ENCODE measurements around the gene HOXA3. TPM values are rescaled to one million over a fixed set of nuclear protein-coding genes. Genes with fewer than 3 reads are reported as not detected.

Gene HOXA3
- polyA plus RNA-seq, 3 donors, result not detected

GRCh38 chr7:27148756-27149641 lies 3.4 kb downstream of the HOXA3 start:
- intact Hi-C loops (cut with micrococcal nuclease), result no loop called here
- peaks cover 47% of the 10 kb centered on the region for H3K4me1 Mint-ChIP-seq
- H3K9me3 Mint-ChIP-seq, result peaks cover 11 to 56% (median 34%) of the 10 kb centered on the region in 7 donors
- peaks cover 12 to 25% of the 10 kb centered on the region in 2 donors for H3K36me3 Mint-ChIP-seq
- WGBS (ENCODE audit: insufficient coverage), result 19% methylated on average over 25 of the region's 30 CpGs
- Histone ChIP-seq H4K20me1 (ENCODE audit: insufficient read depth, low read length) (no peaks in the 10 kb centered on the region), H2AFZ (ENCODE audit: insufficient read depth, low read depth, low read length, poor library complexity, severe bottlenecking) (no peak overlapping the region), H3K79me2 (ENCODE audit: insufficient read depth, low read length) (no peaks in the 10 kb centered on the region), H3K4me2 (replicated peaks; ENCODE audit: extremely low read depth, low read length, poor library complexity, severe bottlenecking) (no peak overlapping the region), H3K9me3 (replicated peaks in 1 of 2; ENCODE audit: control insufficient read depth in 1 of 2, insufficient read depth in 1 of 2, low read length in 2 of 2) (peaks cover 23 to 59% of the 10 kb centered on the region in 2 donors), H3K4me1 (ENCODE audit: control insufficient read depth in 1 of 2, insufficient read depth in 2 of 2, low read length in 2 of 2) (peaks cover 43 to 49% of the 10 kb centered on the region in 2 donors), H3K4me3 (replicated peaks in 1 of 3; ENCODE audit: low read depth in 2 of 3, low read length in 3 of 3) (no peak overlapping the region), H3K36me3 (replicated peaks in 1 of 2; ENCODE audit: control insufficient read depth in 1 of 2, insufficient read depth in 2 of 2, low read length in 2 of 2) (no peaks in the 10 kb centered on the region), H3K27ac (ENCODE audit: low read depth in 1 of 2, low read length in 2 of 2) (no peak overlapping the region), H3K9ac (ENCODE audit: insufficient read depth, low read length, poor library complexity, severe bottlenecking) (no peak overlapping the region), H3K27me3 (ENCODE audit: control insufficient read depth in 2 of 2, insufficient read depth in 2 of 2, low read length in 2 of 2) (peaks cover 74 to 100% of the 10 kb centered on the region in 2 donors)
- no peak for DNase-seq
- TF ChIP-seq, protein P1, sequence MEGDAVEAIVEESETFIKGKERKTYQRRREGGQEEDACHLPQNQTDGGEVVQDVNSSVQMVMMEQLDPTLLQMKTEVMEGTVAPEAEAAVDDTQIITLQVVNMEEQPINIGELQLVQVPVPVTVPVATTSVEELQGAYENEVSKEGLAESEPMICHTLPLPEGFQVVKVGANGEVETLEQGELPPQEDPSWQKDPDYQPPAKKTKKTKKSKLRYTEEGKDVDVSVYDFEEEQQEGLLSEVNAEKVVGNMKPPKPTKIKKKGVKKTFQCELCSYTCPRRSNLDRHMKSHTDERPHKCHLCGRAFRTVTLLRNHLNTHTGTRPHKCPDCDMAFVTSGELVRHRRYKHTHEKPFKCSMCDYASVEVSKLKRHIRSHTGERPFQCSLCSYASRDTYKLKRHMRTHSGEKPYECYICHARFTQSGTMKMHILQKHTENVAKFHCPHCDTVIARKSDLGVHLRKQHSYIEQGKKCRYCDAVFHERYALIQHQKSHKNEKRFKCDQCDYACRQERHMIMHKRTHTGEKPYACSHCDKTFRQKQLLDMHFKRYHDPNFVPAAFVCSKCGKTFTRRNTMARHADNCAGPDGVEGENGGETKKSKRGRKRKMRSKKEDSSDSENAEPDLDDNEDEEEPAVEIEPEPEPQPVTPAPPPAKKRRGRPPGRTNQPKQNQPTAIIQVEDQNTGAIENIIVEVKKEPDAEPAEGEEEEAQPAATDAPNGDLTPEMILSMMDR (IDR thresholded peaks at IDR 0.05), result no peak
- peak overlapping the region in 1 of 2 donors; percentile 92 for H3K4me3 Mint-ChIP-seq
- H3K27me3 Mint-ChIP-seq (ENCODE audit: low read depth in 3 of 3), result peaks cover 91 to 100% (median 99%) of the 10 kb centered on the region in 3 donors
- H3K27ac Mint-ChIP-seq, result no peak overlapping the region

DNA sequence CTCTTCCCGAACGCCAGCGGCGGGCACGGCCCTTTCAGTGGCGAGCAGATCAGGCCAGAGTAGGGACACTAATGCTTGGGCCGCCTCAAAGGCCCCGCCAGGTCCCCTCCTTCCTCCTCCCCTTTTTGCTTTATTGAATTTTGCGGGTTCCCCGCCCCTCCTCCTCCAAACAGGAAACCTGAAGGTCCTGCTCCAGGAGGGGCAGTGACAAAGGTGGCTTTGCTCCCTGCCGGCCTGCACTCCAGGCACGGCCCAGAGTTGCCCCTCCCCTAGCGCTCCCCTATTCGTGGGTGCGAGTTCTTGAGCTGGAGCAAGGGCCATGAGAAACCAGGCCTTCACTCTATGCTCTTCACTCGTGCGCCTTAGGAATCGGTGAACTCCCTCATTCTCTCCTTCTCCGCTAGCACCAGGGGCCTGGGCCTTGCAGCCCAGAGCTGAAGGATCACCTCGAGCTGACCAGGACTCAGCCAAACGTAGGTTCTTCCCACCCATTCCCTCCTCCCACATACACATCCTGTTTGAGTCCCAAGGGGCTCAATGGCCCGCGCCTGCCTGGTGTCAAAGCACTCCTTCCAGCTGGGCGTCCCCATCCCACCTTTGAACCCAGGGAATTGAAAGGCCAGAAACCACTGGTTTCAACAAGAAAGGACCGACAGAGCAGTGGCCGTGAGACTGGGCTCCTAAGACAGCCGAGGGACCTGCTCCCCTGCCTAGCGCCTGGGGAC lies 4.2 kb downstream of the HOXA3 start:
- H3K4me2 ChIP-seq (replicated peaks; ENCODE audit: extremely low read depth, low read length, poor library complexity, severe bottlenecking), result peak overlapping the region; percentile 50
- H3K36me3 ChIP-seq (replicated peaks in 1 of 2; ENCODE audit: control insufficient read depth in 1 of 2, insufficient read depth in 2 of 2, low read length in 2 of 2), result no peaks in the 10 kb centered on the region
- H3K4me1 Mint-ChIP-seq, result peaks cover 47% of the 10 kb centered on the region
- H3K27me3 ChIP-seq (ENCODE audit: control insufficient read depth in 2 of 2, insufficient read depth in 2 of 2, low read length in 2 of 2), result peaks cover 66 to 93% of the 10 kb centered on the region in 2 donors
- no peak overlapping the region for H3K9ac ChIP-seq (ENCODE audit: insufficient read depth, low read length, poor library complexity, severe bottlenecking)
- H3K4me3 ChIP-seq (replicated peaks in 1 of 3; ENCODE audit: low read depth in 2 of 3, low read length in 3 of 3), result peak overlapping the region in 2 of 3 experiments; percentile 17 to 52
- H3K27ac Mint-ChIP-seq, result no peak overlapping the region
- H3K9me3 ChIP-seq (replicated peaks in 1 of 2; ENCODE audit: control insufficient read depth in 1 of 2, insufficient read depth in 1 of 2, low read length in 2 of 2), result peaks cover 26 to 51% of the 10 kb centered on the region in 2 donors
- no peak overlapping the region for H3K27ac ChIP-seq (ENCODE audit: low read depth in 1 of 2, low read length in 2 of 2)
- H3K4me3 Mint-ChIP-seq, result peak overlapping the region; percentile 67 to 92
- H3K27me3 Mint-ChIP-seq (ENCODE audit: low read depth in 3 of 3), result peaks cover 86 to 96% (median 94%) of the 10 kb centered on the region in 3 donors
- TF ChIP-seq, protein P1 (IDR thresholded peaks at IDR 0.05), result no peak
- 10% methylated on average over 25 of the region's 28 CpGs for WGBS (ENCODE audit: insufficient coverage)
- peaks cover 43 to 49% of the 10 kb centered on the region in 2 donors for H3K4me1 ChIP-seq (ENCODE audit: control insufficient read depth in 1 of 2, insufficient read depth in 2 of 2, low read length in 2 of 2)
- peak overlapping the region; percentile 25 for H2AFZ ChIP-seq (ENCODE audit: insufficient read depth, low read depth, low read length, poor library complexity, severe bottlenecking)
- no peaks in the 10 kb centered on the region for H4K20me1 ChIP-seq (ENCODE audit: insufficient read depth, low read length)
- DNase-seq, result no peak
- no peaks in the 10 kb centered on the region for H3K79me2 ChIP-seq (ENCODE audit: insufficient read depth, low read length)
- H3K9me3 Mint-ChIP-seq, result peaks cover 11 to 58% (median 39%) of the 10 kb centered on the region in 7 donors
- intact Hi-C loops (cut with micrococcal nuclease), result no loop called here
- peaks cover 12 to 25% of the 10 kb centered on the region in 2 donors for H3K36me3 Mint-ChIP-seq

Data from CD14-positive monocyte (primary cell).